MG63 (cell line): ENCODE data around the gene CCDC136. TPM values are rescaled to one million over a fixed set of nuclear protein-coding genes. Genes with fewer than 3 reads are reported as not detected.

Source experiments
- DNase-seq: peaks from one replicate; pipeline ENCODE4 v3.0.0-alpha.2; 2020
- H3K27me3 ChIP-seq: fragments of 250-450 bp; sonication (Bioruptor Pico); 2 replicates; pipeline ENCODE4 v1.5.1; 2020; ENCODE audit warnings: mild to moderate bottlenecking, moderate library complexity
- H3K36me3 ChIP-seq: fragments of 250-450 bp; sonication (Bioruptor Pico); 2 replicates; pipeline ENCODE4 v1.5.1; 2020; ENCODE audit warnings: mild to moderate bottlenecking, moderate library complexity
- H3K4me3 ChIP-seq: fragments of 250-450 bp; sonication (Bioruptor Pico); 2 replicates; pipeline ENCODE4 v1.5.1; 2020; ENCODE audit warnings: mild to moderate bottlenecking, moderate library complexity
- H3K9me3 ChIP-seq: fragments of 250-450 bp; sonication (Bioruptor Pico); 2 replicates; pipeline ENCODE4 v1.5.1; 2020; ENCODE audit warnings: mild to moderate bottlenecking, moderate library complexity
- total RNA-seq: library from RNA; depleted of rRNA; stranded (reverse); fragments of >200 nt; shearing (Covaris generic); gene quantifications from 2 replicates; pipeline ENCODE4 v1.2.3, GENCODE V29; 2014; ENCODE audit warnings: low replicate concordance

CCDC136 gene
- total RNA-seq, 1 experiment from 2014 or later, result 0.53 TPM

DNA sequence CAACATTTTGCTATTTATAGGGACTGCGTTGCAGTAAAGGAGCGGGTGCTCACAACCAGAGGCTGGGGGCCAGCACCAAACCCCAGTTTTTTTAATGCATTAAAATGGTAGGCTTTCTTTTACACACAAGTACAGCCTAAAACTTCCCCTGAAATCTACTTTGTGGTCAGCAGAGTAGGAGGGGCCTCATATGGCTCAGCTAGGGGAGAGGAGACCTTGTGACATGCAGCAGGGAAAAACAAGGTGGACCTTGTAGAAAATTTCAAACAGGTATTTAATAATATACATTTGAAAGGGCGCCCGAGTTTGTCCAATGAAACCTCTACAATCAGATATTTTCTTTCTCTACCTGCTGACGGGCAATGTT, 1.4 kb downstream of the CCDC136 start:
- Histone ChIP-seq H3K4me3 (no peak overlapping the region), H3K9me3 (no peaks in the 10 kb centered on the region), H3K27me3 (no peaks in the 10 kb centered on the region), H3K36me3 (no peaks in the 10 kb centered on the region)
- no peak for DNase-seq

DNA sequence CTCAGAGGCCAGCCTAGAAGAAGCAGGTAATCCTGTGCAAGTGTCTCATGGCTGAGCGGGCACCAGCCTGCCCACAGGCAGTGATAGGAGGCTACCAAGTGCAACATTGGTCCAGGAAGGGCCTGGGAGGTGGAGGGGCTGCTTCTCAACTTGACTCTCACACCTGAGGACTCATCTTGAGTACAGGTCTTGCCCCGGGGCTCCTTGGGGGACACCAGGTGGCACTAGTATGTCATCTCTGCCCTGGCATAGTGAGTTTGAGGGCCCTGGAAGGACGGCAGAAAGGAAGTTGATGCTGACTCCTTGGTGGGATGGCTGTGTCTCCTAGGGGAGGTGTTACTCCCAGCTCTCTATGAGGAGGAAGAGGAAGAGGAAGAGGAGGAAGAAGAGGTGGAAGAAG, 2.3 kb downstream of the CCDC136 start:
- Histone ChIP-seq H3K4me3 (no peak overlapping the region), H3K36me3 (no peaks in the 10 kb centered on the region), H3K27me3 (no peaks in the 10 kb centered on the region), H3K9me3 (no peaks in the 10 kb centered on the region)
- no peak for DNase-seq

DNA sequence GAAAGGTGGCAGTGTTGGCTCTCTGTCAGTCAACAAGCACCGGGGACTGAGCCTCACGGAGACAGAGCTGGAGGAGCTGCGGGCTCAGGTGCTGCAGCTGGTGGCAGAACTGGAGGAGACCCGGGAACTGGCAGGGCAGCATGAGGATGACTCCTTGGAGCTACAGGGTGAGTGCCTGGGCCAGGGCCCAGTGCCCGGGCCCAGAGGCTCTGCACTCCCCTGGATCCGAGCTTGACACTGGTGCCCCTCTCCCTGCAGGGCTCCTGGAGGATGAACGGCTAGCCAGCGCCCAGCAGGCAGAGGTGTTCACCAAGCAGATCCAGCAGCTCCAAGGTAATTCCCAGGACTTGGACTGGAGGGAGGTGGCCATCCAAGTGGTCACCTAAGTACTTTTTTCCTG, 2.7 kb downstream of the CCDC136 start:
- no peaks in the 10 kb centered on the region for H3K9me3 ChIP-seq
- no peak overlapping the region for H3K4me3 ChIP-seq
- H3K27me3 ChIP-seq, result no peaks in the 10 kb centered on the region
- no peak for DNase-seq
- H3K36me3 ChIP-seq, result no peaks in the 10 kb centered on the region

DNA sequence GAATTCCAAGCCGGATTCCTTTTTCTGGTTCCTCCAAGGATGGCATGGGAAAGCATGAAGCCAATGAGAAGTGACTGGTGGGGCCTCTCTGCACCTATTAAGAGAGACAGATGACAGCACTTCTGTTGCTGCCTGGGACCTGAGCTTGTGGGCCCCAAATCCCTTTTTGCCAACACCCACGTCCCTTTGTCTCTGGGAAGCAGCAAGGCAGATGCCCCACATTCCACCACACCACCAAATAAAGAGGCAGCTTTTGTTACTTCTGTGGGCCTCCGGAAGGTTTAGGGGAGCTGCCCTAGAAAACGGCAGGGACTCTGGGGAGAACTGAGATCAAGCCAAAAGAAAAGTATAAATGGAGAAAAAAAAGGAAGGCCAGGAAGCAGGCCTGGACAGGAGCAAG, 3.4 kb downstream of the CCDC136 start:
- no peaks in the 10 kb centered on the region for H3K9me3 ChIP-seq
- no peak overlapping the region for H3K4me3 ChIP-seq
- no peaks in the 10 kb centered on the region for H3K27me3 ChIP-seq
- no peak for DNase-seq
- no peaks in the 10 kb centered on the region for H3K36me3 ChIP-seq

DNA sequence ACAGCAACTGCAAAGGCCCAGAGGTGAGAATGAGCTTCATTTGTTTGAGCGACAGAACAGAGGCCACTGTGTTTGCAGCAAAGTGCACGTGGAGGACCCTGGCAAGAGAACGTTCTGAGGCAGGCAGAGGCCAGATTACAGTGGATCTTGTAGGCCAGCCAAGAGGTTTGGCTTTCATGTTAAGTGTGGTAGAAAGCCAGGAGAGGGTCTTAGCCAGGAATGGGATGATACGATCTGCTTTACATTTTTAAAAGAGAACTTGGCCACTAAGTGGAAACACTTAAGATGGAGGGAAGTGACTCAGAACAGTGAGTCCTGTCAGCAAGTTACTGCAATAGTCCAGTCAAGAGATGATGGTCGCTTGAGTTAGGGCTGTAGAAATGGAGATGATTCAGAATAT, 4.6 kb downstream of the CCDC136 start:
- Histone ChIP-seq H3K9me3 (no peaks in the 10 kb centered on the region), H3K36me3 (no peaks in the 10 kb centered on the region), H3K27me3 (no peaks in the 10 kb centered on the region), H3K4me3 (no peak overlapping the region)
- DNase-seq, result peak; percentile 60

DNA sequence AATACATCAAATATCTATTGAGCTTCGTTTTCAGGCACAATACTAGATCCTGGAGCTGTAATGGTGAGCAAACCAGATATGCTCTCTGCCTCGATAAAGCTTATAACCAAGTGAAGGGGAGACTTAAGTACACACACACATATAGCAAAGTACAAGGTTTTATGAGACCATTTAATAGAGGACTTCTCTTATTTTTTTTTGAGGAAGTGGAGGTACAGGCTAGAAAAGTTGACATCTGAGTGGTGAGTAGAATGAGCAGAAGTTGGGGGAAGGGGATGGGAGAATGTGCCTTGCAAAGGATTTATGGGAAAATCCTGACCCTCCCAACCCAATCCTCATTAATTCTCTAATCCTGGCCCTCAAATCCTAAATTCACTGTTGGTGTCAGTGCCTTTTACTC, 7.7 kb downstream of the CCDC136 start:
- no peaks in the 10 kb centered on the region for H3K9me3 ChIP-seq
- H3K27me3 ChIP-seq, result no peaks in the 10 kb centered on the region
- H3K4me3 ChIP-seq, result no peak overlapping the region
- DNase-seq, result no peak
- H3K36me3 ChIP-seq, result no peaks in the 10 kb centered on the region

- no peak for DNase-seq
- H3K27me3 ChIP-seq, result no peaks in the 10 kb centered on the region
- H3K9me3 ChIP-seq, result no peaks in the 10 kb centered on the region
- no peak overlapping the region for H3K4me3 ChIP-seq
- H3K36me3 ChIP-seq, result no peaks in the 10 kb centered on the region
Observed at GRCh38 chr7:128800567-128800966, 8.8 kb downstream of the CCDC136 start.

DNA sequence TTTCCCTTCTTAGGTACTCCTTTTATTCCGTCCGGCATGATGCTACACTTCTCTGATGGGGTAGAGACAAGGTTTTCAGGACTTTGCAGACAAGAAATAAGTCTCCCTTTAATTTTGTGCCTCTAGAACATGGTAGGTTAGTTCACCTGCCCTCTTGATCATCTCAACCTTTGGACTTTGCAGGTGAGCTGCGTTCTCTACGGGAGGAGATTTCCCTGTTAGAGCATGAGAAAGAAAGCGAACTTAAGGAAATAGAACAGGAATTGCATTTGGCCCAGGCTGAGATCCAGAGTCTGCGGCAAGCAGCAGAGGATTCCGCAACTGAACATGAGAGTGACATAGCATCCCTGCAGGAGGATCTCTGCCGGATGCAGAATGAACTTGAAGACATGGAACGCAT, 9.2 kb downstream of the CCDC136 start:
- no peak for DNase-seq
- H3K4me3 ChIP-seq, result no peak overlapping the region
- H3K9me3 ChIP-seq, result no peaks in the 10 kb centered on the region
- no peaks in the 10 kb centered on the region for H3K27me3 ChIP-seq
- H3K36me3 ChIP-seq, result no peaks in the 10 kb centered on the region

DNA sequence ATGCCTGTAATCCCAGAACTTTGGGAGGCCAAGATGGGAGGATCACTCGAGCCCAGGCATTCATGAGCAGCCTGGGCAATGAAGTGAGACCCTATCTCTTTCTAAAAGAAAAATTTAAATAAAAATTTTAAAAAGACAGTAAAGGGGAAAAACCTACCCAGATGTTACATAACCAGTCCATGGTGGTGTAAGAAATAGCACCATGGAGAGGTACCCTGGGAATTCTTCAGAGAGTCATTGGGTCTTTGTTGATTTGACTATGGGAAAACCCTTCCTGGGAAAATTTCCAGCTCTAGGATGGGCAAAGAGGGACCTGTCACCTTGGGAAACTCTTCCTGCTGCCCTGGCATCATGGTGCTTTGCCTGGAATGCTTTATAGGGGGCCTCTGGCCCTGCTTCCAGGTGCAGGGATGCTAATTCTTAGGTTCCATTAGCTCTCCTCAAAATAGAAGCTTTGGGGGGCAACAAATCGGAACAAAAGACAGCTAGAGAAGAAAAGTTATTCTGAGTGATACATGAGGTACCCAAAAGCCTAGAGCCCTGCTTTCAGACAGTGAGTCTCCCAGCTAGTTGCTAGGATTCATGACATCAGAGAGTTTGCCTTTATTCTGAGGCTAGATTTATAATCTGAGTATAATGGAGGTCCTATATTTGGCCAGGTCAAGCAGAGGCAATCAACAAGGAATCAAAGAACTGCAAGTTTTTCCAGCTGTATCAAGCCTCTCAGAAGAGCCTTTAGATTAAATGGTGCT, 10.1 kb downstream of the CCDC136 start:
- H3K36me3 ChIP-seq, result no peaks in the 10 kb centered on the region
- DNase-seq, result no peak
- no peaks in the 10 kb centered on the region for H3K9me3 ChIP-seq
- H3K27me3 ChIP-seq, result no peaks in the 10 kb centered on the region
- no peak overlapping the region for H3K4me3 ChIP-seq

- Histone ChIP-seq H3K9me3 (no peaks in the 10 kb centered on the region), H3K4me3 (no peak overlapping the region), H3K27me3 (no peaks in the 10 kb centered on the region), H3K36me3 (no peaks in the 10 kb centered on the region)
- no peak for DNase-seq
Observed at GRCh38 chr7:128804484-128804883, 12.7 kb downstream of the CCDC136 start.

DNA sequence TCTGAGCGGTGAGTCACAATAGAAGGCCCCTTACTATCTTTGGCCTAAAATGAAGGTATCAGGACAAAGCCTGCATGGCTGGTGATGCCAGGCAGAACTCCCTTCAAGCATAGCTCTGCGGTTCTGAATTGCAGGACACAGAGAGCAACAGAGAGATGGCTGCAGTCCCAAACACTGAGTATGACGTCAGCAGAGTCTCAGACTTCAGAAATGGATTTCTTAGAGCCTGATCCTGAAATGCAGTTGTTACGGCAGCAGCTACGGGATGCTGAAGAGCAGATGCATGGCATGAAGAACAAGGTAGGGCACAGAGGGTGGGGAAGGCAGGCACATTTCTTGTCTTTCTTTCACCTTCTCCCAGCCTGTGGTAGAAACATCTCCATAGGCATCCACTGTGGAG, 13.5 kb downstream of the CCDC136 start:
- Histone ChIP-seq H3K27me3 (no peaks in the 10 kb centered on the region), H3K36me3 (no peaks in the 10 kb centered on the region), H3K4me3 (no peak overlapping the region), H3K9me3 (no peaks in the 10 kb centered on the region)
- DNase-seq, result no peak

GRCh38 chr7:128807191-128807590, 15.4 kb downstream of the CCDC136 start:
- DNase-seq, result no peak
- no peaks in the 10 kb centered on the region for H3K36me3 ChIP-seq

GRCh38 chr7:128809363-128809762, 17.6 kb downstream of the CCDC136 start:
- H3K36me3 ChIP-seq, result no peaks in the 10 kb centered on the region
- no peak for DNase-seq
- H3K27me3 ChIP-seq, result no peaks in the 10 kb centered on the region
- H3K4me3 ChIP-seq, result no peak overlapping the region
- no peaks in the 10 kb centered on the region for H3K9me3 ChIP-seq

More at GRCh38 chr7:128807191-128807590, 15.4 kb downstream of the CCDC136 start:
- H3K9me3 ChIP-seq, result no peaks in the 10 kb centered on the region
- H3K4me3 ChIP-seq, result no peak overlapping the region
- H3K27me3 ChIP-seq, result no peaks in the 10 kb centered on the region

- H3K9me3 ChIP-seq, result no peaks in the 10 kb centered on the region
- no peaks in the 10 kb centered on the region for H3K27me3 ChIP-seq
- H3K4me3 ChIP-seq, result no peak overlapping the region
- H3K36me3 ChIP-seq, result no peaks in the 10 kb centered on the region
- DNase-seq, result no peak
Observed at GRCh38 chr7:128810473-128810872, 18.7 kb downstream of the CCDC136 start.

GRCh38 chr7:128810997-128811396, 19.2 kb downstream of the CCDC136 start:
- no peaks in the 10 kb centered on the region for H3K9me3 ChIP-seq
- H3K4me3 ChIP-seq, result no peak overlapping the region
- no peak for DNase-seq
- H3K27me3 ChIP-seq, result no peaks in the 10 kb centered on the region
- H3K36me3 ChIP-seq, result no peaks in the 10 kb centered on the region

- no peaks in the 10 kb centered on the region for H3K36me3 ChIP-seq
- no peaks in the 10 kb centered on the region for H3K9me3 ChIP-seq
- H3K4me3 ChIP-seq, result no peak overlapping the region
- no peaks in the 10 kb centered on the region for H3K27me3 ChIP-seq
- DNase-seq, result no peak
Observed at GRCh38 chr7:128811631-128812430, 20.1 kb downstream of the CCDC136 start.

DNA sequence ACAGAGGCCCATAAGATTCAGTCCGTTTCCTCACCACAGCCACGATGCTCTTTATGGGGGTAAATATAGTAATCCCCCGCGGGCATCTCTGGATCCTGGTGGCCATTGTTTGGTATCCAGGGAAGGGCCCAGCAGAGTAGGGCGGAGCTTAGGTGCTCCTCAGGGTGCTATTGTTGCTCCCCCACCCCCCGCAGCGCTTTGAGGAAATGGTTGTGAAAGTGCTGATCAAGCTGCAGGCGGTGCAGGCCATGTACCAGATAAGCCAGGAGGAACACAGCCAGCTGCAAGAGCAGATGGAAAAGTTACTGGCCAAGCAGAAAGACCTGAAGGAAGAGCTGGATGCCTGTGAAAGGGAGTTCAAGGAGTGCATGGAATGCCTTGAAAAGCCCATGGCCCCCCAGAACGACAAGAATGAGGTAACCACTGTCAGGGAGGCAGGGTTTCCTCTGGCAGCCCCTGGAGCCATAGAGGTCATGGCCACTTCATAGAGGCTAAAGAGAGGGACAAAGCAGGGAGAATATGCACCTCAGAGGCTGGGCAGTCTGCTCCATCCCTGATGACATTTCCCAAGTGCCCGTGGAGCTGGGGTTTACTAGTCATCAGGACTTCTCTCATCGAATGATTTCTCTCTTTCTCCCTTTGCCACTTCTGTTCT, 20.9 kb downstream of the CCDC136 start:
- no peak for DNase-seq
- Histone ChIP-seq H3K36me3 (no peaks in the 10 kb centered on the region), H3K9me3 (no peaks in the 10 kb centered on the region), H3K27me3 (no peaks in the 10 kb centered on the region), H3K4me3 (no peak overlapping the region)
